ENCODE data around the gene ASB11. TPM values are rescaled to one million over a fixed set of nuclear protein-coding genes. Genes with fewer than 3 reads are reported as not detected.
A peak's percentile ranks its signal among the peaks of the same experiment; 100 is the strongest.

The ASB11 gene
- total RNA-seq, 1 experiment from 2014 or later: not detected

GRCh38 chrX:15335135-15336022, 19.9 kb upstream of the ASB11 start, which contains the start of gene PIGA:
PIGA (minus strand) TSS chrX:15335523; CDS start chrX:15331930, 3,593 bp downstream.
- no peak within 1 kb of the TSS for H4K91ac ChIP-seq (ENCODE audit: insufficient read length, low read depth, low read length)
- H3K79me1 ChIP-seq (ENCODE audit: insufficient read depth, low read depth, low read length, poor library complexity, severe bottlenecking): no peaks in the 10 kb centered on the region
- no peak within 1 kb of the TSS for H2BK20ac ChIP-seq (ENCODE audit: low read depth, low read length, poor library complexity, severe bottlenecking)
- H3T11ph ChIP-seq (ENCODE audit: low read length): no peak within 1 kb of the TSS
- H2AFZ ChIP-seq (ENCODE audit: low read length): no peak within 1 kb of the TSS
- peak within 1 kb of the TSS; percentile 69 for H2BK120ac ChIP-seq (ENCODE audit: low read depth, low read length, poor library complexity, severe bottlenecking)
- no CpG with 5 or more reads among the region's 72 CpGs for WGBS (ENCODE audit: extremely low coverage, insufficient read length, low lambda C conversion rate)
- Mint-ChIP-seq H3K9me3 (peaks cover 0 to 13% of the 10 kb centered on the region in 2 experiments), H3K27me3 (ENCODE audit: low read depth) (peaks cover 6% of the 10 kb centered on the region), H3K4me3 (peak within 1 kb of the TSS; percentile 92 to 93), H3K4me1 (peaks cover 2 to 5% of the 10 kb centered on the region in 2 experiments; a peak in 2 of 4 replicates), H3K27ac (peak within 1 kb of the TSS in 2 of 3 experiments; percentile 89 to 98; a peak in 3 of 7 replicates), H3K36me3 (ENCODE audit: insufficient read depth in 1 of 3, low read depth in 3 of 3) (peaks cover 0 to 9% (median 0%) of the 10 kb centered on the region in 3 experiments; a peak in 3 of 7 replicates)
- no peak within 1 kb of the TSS for H3K23ac ChIP-seq (ENCODE audit: insufficient read length, low read depth, low read length)
- no peak within 1 kb of the TSS for H2AK5ac ChIP-seq (ENCODE audit: insufficient read length, low read length)
- no peak within 1 kb of the TSS for H3K27ac ChIP-seq (ENCODE audit: insufficient read length, low read depth, low read length)
- H2BK15ac ChIP-seq (ENCODE audit: low read depth, low read length): no peak within 1 kb of the TSS
- no peaks in the 10 kb centered on the region for H3K79me2 ChIP-seq (ENCODE audit: insufficient read depth, low read length)
- H3K4me1 ChIP-seq (ENCODE audit: insufficient read depth, low read length): no peaks in the 10 kb centered on the region
- H3K4me2 ChIP-seq (ENCODE audit: insufficient read depth, insufficient read length, low read length): peak within 1 kb of the TSS; percentile 82
- no peak within 1 kb of the TSS for H3K56ac ChIP-seq (ENCODE audit: insufficient read length, low read depth, low read length)
- H4K8ac ChIP-seq (replicated peaks; ENCODE audit: insufficient read length, low read depth, low read length): no peak within 1 kb of the TSS
- H3K9me3 ChIP-seq (ENCODE audit: control insufficient read depth, low read depth, low read length): no peaks in the 10 kb centered on the region
- no peak within 1 kb of the TSS for H2BK12ac ChIP-seq (ENCODE audit: insufficient read length, low read depth, low read length)
- no peak within 1 kb of the TSS for H2BK5ac ChIP-seq (ENCODE audit: insufficient read length, low read length)
- no peaks in the 10 kb centered on the region for H3K23me2 ChIP-seq (ENCODE audit: insufficient read length, low read depth, low read length, poor library complexity, severe bottlenecking)
- no peaks in the 10 kb centered on the region for H4K20me1 ChIP-seq (ENCODE audit: control insufficient read depth, insufficient read depth, insufficient read length)
- peak within 1 kb of the TSS; percentile 86 for H3K14ac ChIP-seq (ENCODE audit: insufficient read depth, low read length)
- no peak within 1 kb of the TSS for H4K5ac ChIP-seq (ENCODE audit: insufficient read length, low read depth, low read length)
- TF ChIP-seq CTCF (conservative IDR thresholded peaks at IDR 0.05): no peak
- peak within 1 kb of the TSS; percentile 76 for H3K9ac ChIP-seq (ENCODE audit: extremely low read depth, insufficient read length, low read length)
- H3K27me3 ChIP-seq (ENCODE audit: insufficient read depth, low read length): no peaks in the 10 kb centered on the region
- H3K4ac ChIP-seq (ENCODE audit: low read depth, low read length): no peak within 1 kb of the TSS
- DNase-seq: peak; percentile 97
- peak within 1 kb of the TSS; percentile 63 for H3K18ac ChIP-seq (ENCODE audit: insufficient read length, low read depth, low read length)

Data from H9 (cell line).